Ureter (tissue), 1 donor: Measurements from ENCODE around the gene ZNF354C. TPM values are rescaled to one million over a fixed set of nuclear protein-coding genes. Genes with fewer than 3 reads are reported as not detected.

Experiments
- DNase-seq: peaks from one replicate; pipeline ENCODE4 v3.0.0-alpha.2; 2020; ENCODE audit warnings: low spot score
- total RNA-seq: library from RNA; stranded (reverse); gene quantifications from one replicate; pipeline ENCODE4 v1.2.4, GENCODE V29; 2023
- donor health status: DM: yes; HTN: yes; CAD: no.

Gene ZNF354C
- total RNA-seq, 1 donor from 2014 or later, result 5.7 TPM

GRCh38 chr5:179127136-179128040 lies 67.2 kb downstream of the ZNF354C start:
- DNase-seq, result no peak

- DNase-seq, result no peak
These were observed 67.8 kb downstream of the ZNF354C start for GRCh38 chr5:179128041-179128365.

GRCh38 chr5:179128976-179129375 lies 68.8 kb downstream of the ZNF354C start:
- DNase-seq, result no peak

GRCh38 chr5:179129607-179130071 lies 69.5 kb downstream of the ZNF354C start:
- no peak for DNase-seq

DNA sequence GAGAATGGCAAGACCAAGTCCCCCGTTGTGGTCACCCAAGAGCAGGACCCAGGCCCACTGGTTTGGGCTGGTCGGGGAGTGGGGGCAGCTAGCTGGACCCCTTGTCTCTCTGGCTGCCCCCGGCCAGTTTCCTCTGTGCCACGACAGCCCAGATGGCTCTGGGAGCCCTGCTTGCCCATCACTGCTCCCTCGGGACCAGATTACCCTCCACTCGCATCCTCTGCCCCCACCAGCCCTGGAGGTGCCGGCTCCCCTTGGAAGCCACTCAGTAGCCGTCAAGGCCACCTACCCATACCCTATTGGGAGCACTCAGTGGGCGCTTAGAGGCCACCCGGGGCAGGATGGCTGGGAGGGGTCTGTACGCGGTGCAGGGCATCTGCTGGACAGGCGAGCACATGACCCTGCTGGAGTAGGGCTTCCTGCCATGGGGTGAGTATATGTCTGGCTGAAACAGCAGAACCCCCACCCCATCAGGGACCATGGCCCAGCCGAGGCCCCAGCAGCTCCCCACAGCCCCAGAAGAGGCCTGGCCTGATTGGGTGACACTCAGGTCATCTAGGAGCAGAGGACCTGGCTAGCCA lies 70.0 kb downstream of the ZNF354C start:
- DNase-seq, result no peak

DNA sequence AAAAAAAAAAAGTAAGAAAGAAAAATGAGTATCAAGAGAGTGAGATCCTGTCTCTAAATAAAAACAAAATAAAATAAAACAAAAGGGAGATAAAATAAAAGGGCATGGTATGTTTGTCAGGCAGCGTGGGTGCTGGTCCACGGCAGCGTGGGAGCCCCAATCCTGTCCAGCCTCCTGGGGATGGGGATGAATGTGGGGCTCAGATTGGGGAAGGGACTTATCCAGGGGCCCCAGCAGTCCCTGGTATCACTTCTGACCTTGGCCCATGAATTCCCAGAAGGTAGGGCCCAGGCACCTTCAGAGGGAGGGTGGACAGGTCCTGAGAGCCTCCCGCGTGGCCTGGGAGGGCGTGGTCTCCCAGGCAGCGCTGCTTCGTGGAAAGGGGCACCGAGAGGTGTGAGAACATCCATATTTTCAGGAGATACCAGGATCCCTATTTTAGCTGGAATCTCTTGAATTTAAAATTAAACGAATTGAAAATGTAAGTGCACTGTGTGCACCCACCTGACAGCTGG lies 71.2 kb downstream of the ZNF354C start:
- DNase-seq, result no peak

DNA sequence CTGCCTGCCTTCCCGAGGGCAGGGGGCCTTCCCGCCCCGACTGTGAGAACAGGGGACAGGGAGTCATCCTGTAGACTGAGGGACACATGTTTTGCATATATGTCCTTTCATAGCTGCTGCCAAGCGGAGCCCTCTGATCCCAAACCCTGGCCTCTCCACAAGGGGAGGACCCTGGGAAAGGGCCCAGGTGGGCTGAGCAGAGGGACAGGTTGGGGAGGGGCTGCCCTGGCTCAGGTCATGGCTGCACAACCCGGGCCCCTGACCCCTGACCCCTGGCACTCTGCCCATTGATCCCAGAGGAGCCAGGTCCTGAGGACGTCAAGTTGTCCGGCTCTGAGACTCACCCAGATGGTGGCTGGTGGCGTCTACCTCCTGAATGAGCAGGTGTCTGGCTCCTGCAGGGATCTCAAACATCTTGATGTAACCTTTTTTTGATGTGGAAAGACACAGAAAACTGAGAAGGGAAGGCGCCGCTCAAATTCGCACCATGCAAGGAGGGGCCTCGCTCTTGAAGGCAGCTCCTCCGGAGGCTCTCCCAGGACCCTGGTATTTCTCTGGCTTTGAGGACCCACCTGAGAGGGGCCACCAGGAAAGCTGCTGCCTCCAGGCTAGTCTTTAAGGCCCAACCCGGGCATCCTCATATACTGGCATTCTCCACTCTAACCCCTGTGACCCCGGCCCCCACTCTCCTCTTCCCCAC lies 71.9 kb downstream of the ZNF354C start:
- DNase-seq, result no peak

DNA sequence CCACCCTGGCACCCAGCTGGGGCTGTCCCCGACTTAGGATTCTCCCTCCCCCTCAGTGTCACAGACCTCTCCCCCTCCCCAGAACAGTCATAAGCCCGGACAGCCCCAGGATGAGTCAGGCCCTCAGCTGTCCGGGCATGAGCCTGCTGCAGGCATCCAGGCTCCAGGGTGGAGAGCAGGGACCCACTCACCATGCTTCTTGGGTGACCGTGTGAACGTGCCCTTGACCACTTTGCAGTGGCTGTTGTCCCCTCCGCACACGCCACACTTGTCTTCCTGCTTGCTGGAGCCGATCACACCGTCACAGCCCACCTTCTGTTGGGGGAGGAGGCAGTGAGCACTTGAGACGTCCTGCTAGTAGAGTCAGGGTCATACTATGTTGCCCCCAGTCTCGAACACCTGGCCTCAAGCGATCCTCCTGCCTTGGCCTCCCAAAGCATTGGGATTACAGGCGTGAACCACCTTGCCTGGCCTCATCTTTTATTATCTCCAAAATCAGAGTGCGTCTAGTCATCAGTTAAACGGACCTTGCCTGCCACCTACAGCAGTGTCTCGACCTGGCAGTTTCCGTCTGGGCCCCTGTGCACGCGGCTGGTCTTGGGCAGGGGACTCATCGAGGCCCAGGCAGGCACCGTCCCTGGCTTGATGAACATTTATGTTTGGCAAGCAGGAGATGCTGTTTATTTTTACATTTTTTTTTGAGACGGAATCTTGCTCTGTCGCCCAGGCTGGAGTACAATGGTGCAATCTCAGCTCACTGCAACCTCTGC lies 72.6 kb downstream of the ZNF354C start:
- no peak for DNase-seq

Other genes starting within 250 kb of the ZNF354C start
- 15.6 TPM for gene ZNF354B, start 200.4 kb upstream of the ZNF354C start, total RNA-seq
- gene ZFP2, start 164.5 kb upstream of the ZNF354C start, total RNA-seq, result 3.0 TPM
- 4.9 TPM for gene ZNF454, start 119.2 kb upstream of the ZNF354C start, total RNA-seq
- gene GRM6, start 65.1 kb upstream of the ZNF354C start, total RNA-seq, result not detected
- gene ZNF879, start 36.6 kb upstream of the ZNF354C start, total RNA-seq, result 4.1 TPM